Ascending aorta (tissue), 2 donors: ENCODE data around the gene TLCD3A. TPM values are rescaled to one million over a fixed set of nuclear protein-coding genes. Genes with fewer than 3 reads are reported as not detected.
"Not testable (repeated sequence)": the region's sequence is repeated elsewhere in the genome, so short reads cannot be mapped to it uniquely, and the experiment has no call there.

Experiments
- DNase-seq, 2 donors: peaks; one replicate each; pipeline ENCODE4 v3.0.0-alpha.2; 2019; ENCODE audit warnings: low spot score in 2 of 2
- H3K27ac ChIP-seq, 2 donors: fragments of 200-600 bp; sonication (generic); one replicate each; pipeline ENCODE4 v1.5.1; 2016 to 2017; ENCODE audit warnings: mild to moderate bottlenecking in 1 of 2
- H3K27me3 ChIP-seq: fragments of 200-600 bp; sonication (generic); one replicate; pipeline ENCODE4 v1.5.1; 2017
- H3K36me3 ChIP-seq, 2 donors: fragments of 200-600 bp; sonication (generic); one replicate each; pipeline ENCODE4 v1.5.1; 2016
- H3K4me1 ChIP-seq, 2 donors: fragments of 200-600 bp; sonication (generic); one replicate each; pipeline ENCODE4 v1.5.1; 2016 to 2017; ENCODE audit warnings: mild to moderate bottlenecking in 1 of 2
- H3K4me3 ChIP-seq, 2 donors: fragments of 200-600 bp; sonication (generic); one replicate each; pipeline ENCODE4 v1.5.1; 2016 to 2017; ENCODE audit warnings: mild to moderate bottlenecking in 1 of 2
- H3K9me3 ChIP-seq, 2 donors: fragments of 200-600 bp; sonication (generic); one replicate each; pipeline ENCODE4 v1.5.1; 2016
- intact Hi-C: fragments of 100-400 bp; cut with DNase I; formaldehyde crosslinking; loops from one replicate; pipeline ENCODE4 v1.15.1; 2023
- total RNA-seq: library from RNA; depleted of rRNA; stranded (reverse); fragments of >200 nt; gene quantifications from one replicate; pipeline ENCODE4 v1.1.0, GENCODE V29; 2016
- TF ChIP-seq, protein P1 (sequence below), 3 experiments: fragments of 200-600 bp in 2 of 3; fragments of 450-650 bp in 1 of 3; sonication (generic) in 2 of 3; IDR thresholded peaks; one replicate each; pipeline ENCODE4 v1.5.1; 2016 to 2019; ENCODE audit warnings: antibody characterized with exemption in 3 of 3, mild to moderate bottlenecking in 1 of 3, moderate library complexity in 1 of 3

TLCD3A gene
- total RNA-seq, 1 donor from 2014 or later = 21.9 TPM

DNA sequence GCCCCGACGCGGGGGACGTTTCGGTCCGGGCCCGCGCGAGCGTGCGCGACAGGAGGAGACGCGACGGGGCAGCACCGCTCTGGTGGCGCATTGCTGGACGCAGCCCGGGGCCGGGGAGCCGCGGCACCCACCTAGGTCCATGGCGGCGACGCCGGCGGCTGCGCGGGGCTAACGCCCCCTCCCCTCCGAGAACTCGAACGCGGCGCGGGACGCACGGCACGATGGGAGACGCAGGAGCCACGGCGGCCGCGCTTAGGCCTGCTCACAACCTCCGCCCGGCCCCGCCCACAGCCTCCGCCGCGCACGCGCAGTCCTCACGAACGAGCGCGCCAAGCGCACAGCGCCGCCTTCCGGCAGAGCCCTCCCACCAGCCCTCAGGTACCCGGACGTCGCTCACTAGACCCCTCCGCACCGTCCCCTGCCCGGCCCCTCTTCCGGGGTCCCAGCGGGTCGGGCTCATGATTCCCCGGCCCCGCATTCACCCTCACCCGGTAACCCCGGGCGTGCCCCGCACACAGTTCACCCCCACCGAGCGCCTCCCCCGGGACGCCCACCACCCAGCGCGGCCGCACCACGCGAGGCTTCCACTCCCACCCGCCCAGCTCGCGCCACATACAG is 19.7 kb downstream of the TLCD3A start, which contains the start of gene GEMIN4:
Gene GEMIN4 (minus strand): TSS at position 263 of the 618 bp plus-strand sequence. CDS start 122 bp downstream, at position 141.
- Histone ChIP-seq H3K4me3 (peak within 1 kb of the TSS; percentile 70 to 95), H3K27ac (peak within 1 kb of the TSS; percentile 81 to 88), H3K4me1 (peaks cover 6 to 14% of the 10 kb centered on the region in 2 donors), H3K27me3 (no peaks in the 10 kb centered on the region), H3K9me3 (no peaks in the 10 kb centered on the region), H3K36me3 (peaks cover 9% of the 10 kb centered on the region in 2 donors)
- intact Hi-C loops = loop anchor here (1.0 kb wide), 1 partner anchor 38 kb away; the partner anchor contains the start of gene VPS53
- TF ChIP-seq, protein P1, sequence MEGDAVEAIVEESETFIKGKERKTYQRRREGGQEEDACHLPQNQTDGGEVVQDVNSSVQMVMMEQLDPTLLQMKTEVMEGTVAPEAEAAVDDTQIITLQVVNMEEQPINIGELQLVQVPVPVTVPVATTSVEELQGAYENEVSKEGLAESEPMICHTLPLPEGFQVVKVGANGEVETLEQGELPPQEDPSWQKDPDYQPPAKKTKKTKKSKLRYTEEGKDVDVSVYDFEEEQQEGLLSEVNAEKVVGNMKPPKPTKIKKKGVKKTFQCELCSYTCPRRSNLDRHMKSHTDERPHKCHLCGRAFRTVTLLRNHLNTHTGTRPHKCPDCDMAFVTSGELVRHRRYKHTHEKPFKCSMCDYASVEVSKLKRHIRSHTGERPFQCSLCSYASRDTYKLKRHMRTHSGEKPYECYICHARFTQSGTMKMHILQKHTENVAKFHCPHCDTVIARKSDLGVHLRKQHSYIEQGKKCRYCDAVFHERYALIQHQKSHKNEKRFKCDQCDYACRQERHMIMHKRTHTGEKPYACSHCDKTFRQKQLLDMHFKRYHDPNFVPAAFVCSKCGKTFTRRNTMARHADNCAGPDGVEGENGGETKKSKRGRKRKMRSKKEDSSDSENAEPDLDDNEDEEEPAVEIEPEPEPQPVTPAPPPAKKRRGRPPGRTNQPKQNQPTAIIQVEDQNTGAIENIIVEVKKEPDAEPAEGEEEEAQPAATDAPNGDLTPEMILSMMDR (IDR thresholded peaks at IDR 0.05) = peak; percentile 94 to 97 (median 95)
- peak; percentile 33 to 96 for DNase-seq

DNA sequence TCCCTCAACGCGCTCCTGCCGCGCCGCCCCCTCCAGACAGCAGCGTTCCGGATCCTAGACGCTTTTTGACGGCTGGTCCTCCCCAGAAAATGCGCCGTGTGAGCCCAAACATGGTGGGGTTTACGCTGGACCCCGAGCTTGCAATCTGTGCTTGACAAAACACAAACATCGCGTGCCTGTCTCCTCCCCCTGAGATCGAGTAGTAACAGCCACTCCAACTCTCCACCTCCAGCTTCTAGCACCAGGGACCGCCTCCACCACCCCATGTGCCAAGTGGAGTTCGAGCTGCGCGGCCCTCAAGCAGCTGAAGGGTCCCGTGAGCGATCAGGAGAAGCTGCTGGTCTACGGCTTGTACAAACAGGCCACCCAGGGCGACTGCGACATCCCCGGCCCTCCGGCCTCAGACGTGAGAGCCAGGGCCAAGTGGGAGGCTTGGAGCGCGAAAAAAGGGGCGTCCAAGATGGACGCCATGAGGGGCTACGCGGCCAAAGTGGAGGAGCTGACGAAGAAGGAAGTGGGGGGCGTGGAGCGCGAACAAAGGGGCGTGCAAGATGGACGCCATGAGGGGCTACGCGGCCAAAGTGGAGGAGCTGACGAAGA is 20.3 kb downstream of the TLCD3A start:
- peak overlapping the region; percentile 70 to 95 for H3K4me3 ChIP-seq
- peak overlapping the region; percentile 81 to 88 for H3K27ac ChIP-seq
- H3K27me3 ChIP-seq = no peaks in the 10 kb centered on the region
- intact Hi-C loops = loop anchor here (1.0 kb wide), 1 partner anchor 38 kb away; the partner anchor contains the start of gene VPS53
- H3K9me3 ChIP-seq = no peaks in the 10 kb centered on the region
- H3K36me3 ChIP-seq = peaks cover 3 to 8% of the 10 kb centered on the region in 2 donors
- DNase-seq = peak in 1 of 2 donors; percentile 84
- TF ChIP-seq, protein P1 (IDR thresholded peaks at IDR 0.05) = no peak
- peaks cover 6 to 14% of the 10 kb centered on the region in 2 donors for H3K4me1 ChIP-seq

DNA sequence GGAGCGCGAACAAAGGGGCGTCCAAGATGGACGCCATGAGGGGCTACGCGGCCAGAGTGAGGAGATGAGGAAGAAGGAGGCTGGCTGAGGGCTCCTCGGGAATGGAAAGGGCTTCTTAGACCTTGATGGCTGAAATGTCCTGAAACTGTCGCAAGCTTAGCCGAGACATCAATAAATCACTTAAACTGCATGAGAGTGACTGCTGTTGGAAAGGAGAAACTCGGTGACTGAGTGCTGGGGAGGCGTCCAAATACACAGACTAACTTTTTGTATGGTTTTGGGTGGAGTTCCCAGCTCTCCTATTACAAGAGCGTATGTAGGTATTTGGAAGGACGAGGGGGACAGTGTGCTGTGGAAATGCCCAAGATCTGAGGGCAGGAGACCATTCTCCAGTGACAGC is 21.0 kb downstream of the TLCD3A start:
- Histone ChIP-seq H3K27me3 (no peaks in the 10 kb centered on the region), H3K9me3 (no peaks in the 10 kb centered on the region), H3K36me3 (peaks cover 3 to 5% of the 10 kb centered on the region in 2 donors), H3K4me3 (no peak overlapping the region), H3K27ac (peak overlapping the region; percentile 38 to 56), H3K4me1 (peaks cover 6 to 14% of the 10 kb centered on the region in 2 donors)
- TF ChIP-seq, protein P1 (IDR thresholded peaks at IDR 0.05) = no peak
- intact Hi-C loops = no loop called here
- DNase-seq = no peak

DNA sequence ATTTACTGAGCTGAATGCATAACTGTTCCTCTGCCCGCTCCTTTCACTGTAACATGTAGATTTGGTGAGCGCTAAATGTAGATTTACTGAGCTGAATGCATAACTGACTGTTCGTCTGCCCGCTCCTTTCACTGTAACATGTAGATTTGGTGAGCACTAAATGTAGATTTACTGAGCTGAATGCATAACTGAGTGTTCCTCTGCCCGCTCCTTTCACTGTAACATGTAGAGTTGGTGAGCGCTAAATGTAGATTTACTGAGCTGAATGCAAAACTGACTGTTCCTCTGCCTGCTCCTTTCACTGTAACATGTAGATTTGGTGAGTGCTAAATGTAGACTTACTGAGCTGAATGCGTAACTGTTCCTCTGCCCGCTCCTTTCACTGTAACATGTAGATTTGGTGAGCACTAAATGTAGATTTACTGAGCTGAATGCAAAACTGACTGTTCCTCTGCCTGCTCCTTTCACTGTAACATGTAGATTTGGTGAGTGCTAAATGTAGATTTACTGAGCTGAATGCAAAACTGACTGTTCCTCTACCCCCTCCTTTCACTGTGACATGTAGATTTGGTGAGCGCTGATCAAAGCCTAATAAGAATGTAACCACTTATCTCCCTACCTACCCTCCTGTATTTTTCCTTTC is 23.0 kb downstream of the TLCD3A start:
- H3K27me3 ChIP-seq, H3K9me3 ChIP-seq, DNase-seq, intact Hi-C loops: not testable (repeated sequence)
- Histone ChIP-seq H3K4me1 (peaks cover 6 to 12% of the 10 kb centered on the region in 2 donors), H3K36me3 (peaks cover 11 to 12% of the 10 kb centered on the region in 2 donors), H3K27ac (peak overlapping the region; percentile 73 to 79), H3K4me3 (peak overlapping the region in 1 of 2 donors; percentile 1)

DNA sequence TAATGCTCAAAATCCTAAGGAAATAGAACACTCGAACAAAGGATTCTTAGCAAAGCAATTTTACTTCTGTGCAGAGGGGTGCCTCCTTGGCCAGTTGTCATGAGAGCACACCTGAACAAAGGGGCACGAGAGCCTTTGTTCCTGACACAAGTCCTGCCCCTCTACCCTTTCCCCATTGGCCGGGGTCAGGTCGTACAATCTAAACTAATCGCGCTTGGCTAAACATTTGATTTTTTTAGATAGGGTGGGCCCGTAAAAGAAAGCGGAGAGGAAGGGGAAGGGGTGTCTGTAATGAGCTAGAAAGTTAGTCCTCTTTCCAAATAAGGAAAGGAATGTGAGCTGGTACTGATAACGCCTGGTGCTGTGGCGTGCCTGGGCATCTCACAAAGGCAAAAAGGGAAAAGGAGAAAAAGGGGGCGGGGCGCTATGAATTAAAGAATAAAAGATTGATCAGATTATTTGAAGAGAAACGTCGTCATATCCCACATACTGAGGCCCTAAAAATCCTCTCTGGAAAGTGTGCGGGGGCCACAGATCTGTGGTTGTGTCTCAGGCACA is 23.7 kb downstream of the TLCD3A start:
- intact Hi-C loops, H3K9me3 ChIP-seq, DNase-seq, H3K27me3 ChIP-seq, H3K4me1 ChIP-seq: not testable (repeated sequence)
- peak overlapping the region; percentile 73 to 79 for H3K27ac ChIP-seq
- peak overlapping the region in 1 of 2 donors; percentile 1 for H3K4me3 ChIP-seq
- H3K36me3 ChIP-seq = peaks cover 15 to 18% of the 10 kb centered on the region in 2 donors

DNA sequence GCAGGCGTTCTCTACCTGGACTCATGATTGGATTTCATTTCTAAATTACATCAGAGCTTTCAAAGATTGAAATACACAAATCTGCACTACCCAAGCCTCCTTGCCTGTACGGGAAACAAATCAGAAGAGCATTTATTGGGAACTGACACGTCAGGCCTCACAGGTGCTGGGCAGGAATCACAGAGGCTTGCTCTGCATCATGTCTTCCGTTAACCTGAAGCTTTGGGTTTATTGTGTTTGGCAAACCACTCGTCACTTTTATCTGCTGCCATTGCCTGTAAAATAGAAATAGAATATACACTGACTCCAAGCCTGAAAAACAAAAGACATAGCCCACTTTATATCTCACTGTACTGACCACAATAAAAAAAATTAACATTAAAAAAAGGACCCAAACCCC is 27.6 kb downstream of the TLCD3A start:
- Histone ChIP-seq H3K9me3 (no peaks in the 10 kb centered on the region), H3K27ac (no peak overlapping the region), H3K4me1 (peaks cover 0 to 3% of the 10 kb centered on the region in 2 donors), H3K36me3 (peaks cover 19 to 35% of the 10 kb centered on the region in 2 donors), H3K27me3 (no peaks in the 10 kb centered on the region), H3K4me3 (no peak overlapping the region)
- no peak for DNase-seq
- intact Hi-C loops = no loop called here
- TF ChIP-seq, protein P1 (IDR thresholded peaks at IDR 0.05) = no peak
